Stomach smooth muscle (tissue), 2 donors: Measurements from ENCODE around the gene DNAJB4.
"Not testable (repeated sequence)": the region's sequence is repeated elsewhere in the genome, so short reads cannot be mapped to it uniquely, and the experiment has no call there.

ENCODE experiments used
- H3K27ac ChIP-seq: one replicate; pipeline ENCODE4 v1.7.0; 2013; ENCODE audit warnings: mild to moderate bottlenecking, low read length, inconsistent platforms
- H3K27me3 ChIP-seq, 2 donors: one replicate each; pipeline ENCODE4 v1.7.0; 2013; ENCODE audit warnings: low read length in 2 of 2; ENCODE audit not compliant: insufficient read depth in 2 of 2, control insufficient read depth in 1 of 2
- H3K36me3 ChIP-seq, 2 donors: one replicate each; pipeline ENCODE4 v1.7.0; 2013; ENCODE audit warnings: low read length in 2 of 2; ENCODE audit not compliant: control insufficient read depth in 2 of 2, insufficient read depth in 2 of 2
- H3K4me1 ChIP-seq: one replicate; pipeline ENCODE4 v1.7.0; 2013; ENCODE audit warnings: low read length; ENCODE audit not compliant: control insufficient read depth, insufficient read depth
- H3K4me3 ChIP-seq, 2 donors: one replicate each; pipeline ENCODE4 v1.7.0; 2013; ENCODE audit warnings: low read length in 2 of 2
- H3K9ac ChIP-seq, 2 donors: one replicate each; pipeline ENCODE4 v1.7.0; 2013; ENCODE audit warnings: low read length in 2 of 2, mild to moderate bottlenecking in 1 of 2
- H3K9me3 ChIP-seq, 2 donors: one replicate each; pipeline ENCODE4 v1.7.0; 2013; ENCODE audit warnings: low read length in 2 of 2; ENCODE audit not compliant: control insufficient read depth in 2 of 2
- donor health status: healthy.
- donor health status: Pancreatic carcinoma.

The DNAJB4 gene

DNA sequence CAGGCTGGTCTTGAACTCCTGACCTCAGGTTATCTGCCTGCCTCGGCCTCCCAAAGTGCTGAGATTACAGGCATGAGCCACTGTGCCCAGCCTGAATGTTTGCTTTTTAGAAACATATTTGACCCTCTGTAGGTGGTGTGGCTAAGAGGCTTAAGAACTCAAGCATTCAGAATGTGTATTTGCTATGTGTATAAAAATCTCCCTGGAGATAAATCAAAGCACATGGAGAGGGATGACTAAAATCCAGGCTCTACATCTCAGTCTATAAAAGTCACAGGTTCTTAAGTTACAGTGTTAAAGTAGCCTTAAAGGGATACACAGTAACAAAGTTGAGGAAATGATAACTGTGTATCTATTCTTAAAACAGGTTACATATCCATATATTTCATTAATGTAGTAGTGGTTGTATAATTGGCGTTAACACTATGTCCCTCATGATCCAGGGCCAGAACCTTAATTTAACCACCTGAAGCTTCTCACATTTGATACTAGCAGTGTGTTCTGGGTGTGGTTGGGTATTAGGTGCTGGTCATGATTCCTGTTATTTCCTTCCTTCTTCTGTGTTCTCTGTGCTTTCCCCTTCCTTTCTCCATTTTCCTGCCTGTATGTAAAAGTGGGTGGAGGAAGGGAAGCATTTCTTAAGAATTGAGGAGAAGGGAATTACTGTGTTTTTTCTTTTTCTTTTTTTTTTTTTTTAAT, 57.2 kb downstream of the DNAJB4 start:
- no peaks in the 10 kb centered on the region for H3K36me3 ChIP-seq
- H3K9ac ChIP-seq, result no peak overlapping the region
- no peak overlapping the region for H3K27ac ChIP-seq
- no peaks in the 10 kb centered on the region for H3K27me3 ChIP-seq
- H3K9me3 ChIP-seq, result no peaks in the 10 kb centered on the region
- no peaks in the 10 kb centered on the region for H3K4me1 ChIP-seq
- no peak overlapping the region for H3K4me3 ChIP-seq

DNA sequence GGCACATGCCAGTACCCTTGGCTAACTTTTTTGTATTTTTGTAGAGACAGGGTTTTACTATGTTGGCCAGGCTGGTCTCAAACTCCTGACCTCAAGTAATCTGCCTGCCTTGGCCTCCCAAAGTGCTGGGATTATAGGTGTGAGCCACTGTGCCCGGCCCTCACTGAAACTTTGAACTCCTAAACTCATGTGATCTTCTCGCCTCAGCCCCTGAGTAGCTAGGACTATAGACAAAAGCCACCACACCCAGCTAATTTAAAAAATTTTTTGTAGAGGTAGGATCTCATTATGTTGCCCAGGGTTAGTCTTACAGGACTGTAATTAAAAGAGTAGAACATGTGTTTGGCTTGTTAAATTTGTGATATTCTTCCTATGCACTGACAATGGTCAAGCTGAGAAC, 60.1 kb downstream of the DNAJB4 start:
- not testable (repeated sequence) for H3K27ac ChIP-seq, H3K9ac ChIP-seq, H3K27me3 ChIP-seq, H3K9me3 ChIP-seq, H3K4me3 ChIP-seq, H3K36me3 ChIP-seq, H3K4me1 ChIP-seq
